Activated CD4-positive, alpha-beta memory T cell treated with anti-CD3 and anti-CD28 coated beads, Interleukin-2, amount 10 ng/mL, durations not matched to agents 7 days and 5 days (primary cell): Measurements from ENCODE around the gene CMSS1. TPM values are rescaled to one million over a fixed set of nuclear protein-coding genes. Genes with fewer than 3 reads are reported as not detected.

Experiments used
- CTCF ChIA-PET: fragments of 350-600 bp; sonication (Branson Sonifier 250); formaldehyde crosslinking; loops from one replicate; lab custom pipeline; 2021; ENCODE audit warnings: antibody characterized with exemption, inconsistent platforms; lab: Charles Lee
- POLR2A ChIA-PET: fragments of 350-600 bp; sonication (Branson Sonifier 250); formaldehyde crosslinking; loops from one replicate; lab custom pipeline; 2021; ENCODE audit warnings: antibody characterized with exemption; lab: Charles Lee
- DNase-seq: peaks from one replicate; pipeline ENCODE4 v3.0.0-alpha.2; 2020
- H3K27ac Mint-ChIP-seq: one replicate; pipeline ENCODE4 v1.8.0; 2021; ENCODE audit warnings: mild to moderate bottlenecking, mixed read lengths
- H3K27me3 Mint-ChIP-seq: one replicate; pipeline ENCODE4 v1.8.0; 2021; ENCODE audit warnings: mixed read lengths
- H3K36me3 Mint-ChIP-seq: one replicate; pipeline ENCODE4 v1.8.0; 2021; ENCODE audit warnings: low read depth, mixed read lengths
- H3K4me1 Mint-ChIP-seq: one replicate; pipeline ENCODE4 v1.8.0; 2021; ENCODE audit warnings: mixed read lengths
- H3K4me3 Mint-ChIP-seq: one replicate; pipeline ENCODE4 v1.8.0; 2021; ENCODE audit warnings: mild to moderate bottlenecking, mixed read lengths
- H3K9me3 Mint-ChIP-seq: one replicate; pipeline ENCODE4 v1.8.0; 2021; ENCODE audit warnings: mixed read lengths
- total RNA-seq, 2 experiments: library from RNA; stranded (reverse); gene quantifications; one replicate each; pipeline ENCODE4 v1.2.3, GENCODE V29; 2021

Gene CMSS1
- total RNA-seq, 2 experiments from 2014 or later = 28.0 to 31.0 TPM

- CTCF ChIA-PET = no interaction called here
- Mint-ChIP-seq H3K27ac (no peak overlapping the region), H3K27me3 (no peaks in the 10 kb centered on the region), H3K9me3 (peaks cover 17% of the 10 kb centered on the region), H3K4me1 (no peaks in the 10 kb centered on the region), H3K36me3 (peaks cover 32% of the 10 kb centered on the region), H3K4me3 (no peak overlapping the region)
- DNase-seq = no peak
- POLR2A ChIA-PET = no interaction called here
These were observed 340.0 kb downstream of the CMSS1 start for GRCh38 chr3:100157685-100158084.

- CTCF ChIA-PET = interaction anchor here (1.1 kb wide), 1 partner anchor 90 kb away, joined by 4 read pairs; no protein-coding TSS in a partner anchor
- Mint-ChIP-seq H3K4me3 (no peak overlapping the region), H3K36me3 (peaks cover 29% of the 10 kb centered on the region), H3K4me1 (no peaks in the 10 kb centered on the region), H3K9me3 (peaks cover 17% of the 10 kb centered on the region), H3K27me3 (no peaks in the 10 kb centered on the region), H3K27ac (no peak overlapping the region)
- POLR2A ChIA-PET = interaction anchor here (1.2 kb wide), 1 partner anchor 90 kb away, joined by 3 read pairs; no protein-coding TSS in a partner anchor
- no peak for DNase-seq
These were observed 341.3 kb downstream of the CMSS1 start for GRCh38 chr3:100158918-100159330.

GRCh38 chr3:100159331-100160153, 341.9 kb downstream of the CMSS1 start:
- ChIA-PET POLR2A (no interaction called here), CTCF (interaction anchor here (1.1 kb wide), 1 partner anchor 91 kb away, joined by 4 read pairs; no protein-coding TSS in a partner anchor)
- no peak for DNase-seq
- H3K27ac Mint-ChIP-seq = no peak overlapping the region
- no peaks in the 10 kb centered on the region for H3K27me3 Mint-ChIP-seq
- H3K9me3 Mint-ChIP-seq = peaks cover 17% of the 10 kb centered on the region
- H3K4me3 Mint-ChIP-seq = no peak overlapping the region
- peaks cover 29% of the 10 kb centered on the region for H3K36me3 Mint-ChIP-seq
- no peaks in the 10 kb centered on the region for H3K4me1 Mint-ChIP-seq

GRCh38 chr3:100160521-100160920, 342.9 kb downstream of the CMSS1 start:
- Mint-ChIP-seq H3K4me1 (no peaks in the 10 kb centered on the region), H3K27ac (no peak overlapping the region), H3K27me3 (no peaks in the 10 kb centered on the region), H3K9me3 (peaks cover 10% of the 10 kb centered on the region), H3K36me3 (peaks cover 22% of the 10 kb centered on the region), H3K4me3 (no peak overlapping the region)
- ChIA-PET POLR2A (no interaction called here), CTCF (no interaction called here)
- no peak for DNase-seq

- no peak overlapping the region for H3K27ac Mint-ChIP-seq
- no peaks in the 10 kb centered on the region for H3K27me3 Mint-ChIP-seq
- peaks cover 9% of the 10 kb centered on the region for H3K36me3 Mint-ChIP-seq
- DNase-seq = no peak
- H3K9me3 Mint-ChIP-seq = no peaks in the 10 kb centered on the region
- POLR2A ChIA-PET = no interaction called here
- CTCF ChIA-PET = interaction anchor here (1.3 kb wide), 1 partner anchor 12 kb away, joined by 4 read pairs; no protein-coding TSS in a partner anchor
- H3K4me3 Mint-ChIP-seq = no peak overlapping the region
- no peaks in the 10 kb centered on the region for H3K4me1 Mint-ChIP-seq
These were observed 346.1 kb downstream of the CMSS1 start for GRCh38 chr3:100163787-100164186.

GRCh38 chr3:100164743-100165142, 347.1 kb downstream of the CMSS1 start:
- Mint-ChIP-seq H3K27ac (no peak overlapping the region), H3K27me3 (no peaks in the 10 kb centered on the region), H3K4me1 (no peaks in the 10 kb centered on the region), H3K36me3 (peaks cover 9% of the 10 kb centered on the region), H3K4me3 (no peak overlapping the region), H3K9me3 (no peaks in the 10 kb centered on the region)
- DNase-seq = no peak
- ChIA-PET CTCF (no interaction called here), POLR2A (no interaction called here)

GRCh38 chr3:100165926-100166550, 348.4 kb downstream of the CMSS1 start:
- Mint-ChIP-seq H3K9me3 (no peaks in the 10 kb centered on the region), H3K27ac (no peak overlapping the region), H3K27me3 (no peaks in the 10 kb centered on the region), H3K36me3 (peaks cover 9% of the 10 kb centered on the region), H3K4me3 (no peak overlapping the region), H3K4me1 (no peaks in the 10 kb centered on the region)
- CTCF ChIA-PET = no interaction called here
- no peak for DNase-seq
- POLR2A ChIA-PET = no interaction called here

- POLR2A ChIA-PET = no interaction called here
These were observed 351.7 kb downstream of the CMSS1 start for GRCh38 chr3:100169201-100169920.

GRCh38 chr3:100170486-100170885, 352.8 kb downstream of the CMSS1 start:
- H3K9me3 Mint-ChIP-seq = no peaks in the 10 kb centered on the region
- H3K4me3 Mint-ChIP-seq = no peak overlapping the region
- no peak for DNase-seq
- no peaks in the 10 kb centered on the region for H3K4me1 Mint-ChIP-seq
- no peaks in the 10 kb centered on the region for H3K27me3 Mint-ChIP-seq
- H3K36me3 Mint-ChIP-seq = peaks cover 4% of the 10 kb centered on the region
- H3K27ac Mint-ChIP-seq = no peak overlapping the region
- CTCF ChIA-PET = interaction anchor here (0.6 to 2.2 kb wide), 2 partner anchors 15 to 102 kb away, joined by 3 to 4 read pairs; no protein-coding TSS in a partner anchor
- POLR2A ChIA-PET = no interaction called here

More at GRCh38 chr3:100169201-100169920, 351.7 kb downstream of the CMSS1 start:
- H3K9me3 Mint-ChIP-seq = no peaks in the 10 kb centered on the region
- H3K4me1 Mint-ChIP-seq = no peaks in the 10 kb centered on the region
- no peaks in the 10 kb centered on the region for H3K27me3 Mint-ChIP-seq
- DNase-seq = no peak
- H3K36me3 Mint-ChIP-seq = peaks cover 4% of the 10 kb centered on the region
- H3K4me3 Mint-ChIP-seq = no peak overlapping the region
- no peak overlapping the region for H3K27ac Mint-ChIP-seq
- CTCF ChIA-PET = interaction anchor here (2.2 kb wide), 1 partner anchor 101 kb away, joined by 4 read pairs; no protein-coding TSS in a partner anchor

- no peaks in the 10 kb centered on the region for H3K4me1 Mint-ChIP-seq
- CTCF ChIA-PET = interaction anchor here (2.2 kb wide), 1 partner anchor 103 kb away, joined by 4 read pairs; no protein-coding TSS in a partner anchor
These were observed 353.7 kb downstream of the CMSS1 start for GRCh38 chr3:100171211-100171914.

GRCh38 chr3:100173961-100174360, 356.3 kb downstream of the CMSS1 start:
- H3K4me1 Mint-ChIP-seq = no peaks in the 10 kb centered on the region
- no peak overlapping the region for H3K4me3 Mint-ChIP-seq
- ChIA-PET POLR2A (no interaction called here), CTCF (no interaction called here)
- DNase-seq = no peak
- H3K9me3 Mint-ChIP-seq = peaks cover 8% of the 10 kb centered on the region
- peaks cover 19% of the 10 kb centered on the region for H3K36me3 Mint-ChIP-seq
- no peak overlapping the region for H3K27ac Mint-ChIP-seq
- no peaks in the 10 kb centered on the region for H3K27me3 Mint-ChIP-seq

More at GRCh38 chr3:100171211-100171914, 353.7 kb downstream of the CMSS1 start:
- Mint-ChIP-seq H3K36me3 (peaks cover 9% of the 10 kb centered on the region), H3K9me3 (no peaks in the 10 kb centered on the region), H3K27ac (no peak overlapping the region), H3K27me3 (no peaks in the 10 kb centered on the region), H3K4me3 (no peak overlapping the region)
- POLR2A ChIA-PET = no interaction called here
- no peak for DNase-seq

- H3K27me3 Mint-ChIP-seq = no peaks in the 10 kb centered on the region
- no peak overlapping the region for H3K27ac Mint-ChIP-seq
- H3K36me3 Mint-ChIP-seq = peaks cover 35% of the 10 kb centered on the region
- ChIA-PET POLR2A (no interaction called here), CTCF (no interaction called here)
- DNase-seq = no peak
- peaks cover 22% of the 10 kb centered on the region for H3K9me3 Mint-ChIP-seq
- no peak overlapping the region for H3K4me3 Mint-ChIP-seq
- no peaks in the 10 kb centered on the region for H3K4me1 Mint-ChIP-seq
These were observed 358.1 kb downstream of the CMSS1 start for GRCh38 chr3:100175637-100176280.
